HepG2 (cell line): ENCODE measurements around the gene GRB10. TPM values are rescaled to one million over a fixed set of nuclear protein-coding genes. Genes with fewer than 3 reads are reported as not detected.

Experiments
- CBX2 ChIP-seq, 2 experiments: fragments of 200-600 bp in 1 of 2; sonication (generic); formaldehyde crosslinking in 1 of 2; IDR thresholded peaks; 2 replicates each; pipeline versions ENCODE4 v1.7.0 to v1.8.1; 2018 to 2022; ENCODE audit warnings: low read depth in 2 of 2, low read length in 1 of 2, mild to moderate bottlenecking in 1 of 2, missing genetic modification reagents in 1 of 2
- HNRNPLL ChIP-seq: fragments of 200-400 bp; formaldehyde crosslinking; IDR thresholded peaks from 2 replicates; pipeline ENCODE4 v1.6.1; 2017; ENCODE audit warnings: mild to moderate bottlenecking, low read depth, low read length; ENCODE audit not compliant: poor library complexity, severe bottlenecking
- KLF9 ChIP-seq: IDR thresholded peaks from 2 replicates; pipeline ENCODE4 v1.6.1; 2016; ENCODE audit warnings: low read depth
- MEIS1 ChIP-seq: sonication (generic); formaldehyde crosslinking; IDR thresholded peaks from 2 replicates; pipeline ENCODE4 v1.9.0; 2021; ENCODE audit warnings: mild to moderate bottlenecking, missing genetic modification reagents, moderate library complexity, borderline replicate concordance
- SRSF1 ChIP-seq: fragments of 200-400 bp; formaldehyde crosslinking; optimal IDR thresholded peaks from 2 replicates; pipeline ENCODE3; 2017; ENCODE audit warnings: mild to moderate bottlenecking, low read depth, low read length, moderate library complexity
- ZNF337 ChIP-seq: sonication (generic); formaldehyde crosslinking; IDR thresholded peaks from 2 replicates; pipeline ENCODE4 v1.5.1; 2020; ENCODE audit warnings: missing genetic modification reagents, low read depth, mild to moderate bottlenecking, borderline replicate concordance
- ZNF776 ChIP-seq: sonication (generic); formaldehyde crosslinking; IDR thresholded peaks from 2 replicates; pipeline ENCODE4 v1.4.0; 2020; ENCODE audit warnings: mild to moderate bottlenecking, missing genetic modification reagents
- polyA plus RNA-seq, 8 experiments: library from polyadenylated mRNA; depleted of rRNA in 3 of 8; stranded (reverse) in 7 of 8; unstranded in 1 of 8; fragments of >200 nt; fragmentation: Illumina TruSeq in 4 of 8; extraction: Trizol in 4 of 8; gene quantifications; 2 replicates each; pipeline versions ENCODE4 v1.2.1 to v1.2.3, GENCODE V29; 2011 to 2016; ENCODE audit warnings: low read depth in 4 of 8, missing spikeins in 1 of 8, mixed read lengths in 1 of 8; ENCODE audit not compliant: insufficient read depth in 1 of 8
- total RNA-seq, 5 experiments: library from RNA; depleted of rRNA; stranded (reverse); fragments of >200 nt; fragmentation: Illumina TruSeq; extraction: Trizol; gene quantifications; 2 replicates each; pipeline ENCODE4 v1.2.3, GENCODE V29; 2016; ENCODE audit warnings: low read depth in 1 of 5
- TF ChIP-seq, protein P1 (sequence below): sonication (generic); formaldehyde crosslinking; IDR thresholded peaks from 2 replicates; pipeline ENCODE4 v1.8.1; 2023; ENCODE audit warnings: mild to moderate bottlenecking, inconsistent platforms, moderate library complexity, missing genetic modification reagents, borderline replicate concordance
- TF ChIP-seq, protein P2 (sequence below): sonication (generic); formaldehyde crosslinking; IDR thresholded peaks from 2 replicates; pipeline ENCODE4 v1.8.1; 2023; ENCODE audit warnings: mild to moderate bottlenecking, moderate library complexity, missing genetic modification reagents

The GRB10 gene
- total and polyA plus RNA-seq, 2 of the 13 experiments (the other 11 are each of a cell fraction or from before 2014, with no cell fraction given): 4.0 to 6.8 TPM

DNA sequence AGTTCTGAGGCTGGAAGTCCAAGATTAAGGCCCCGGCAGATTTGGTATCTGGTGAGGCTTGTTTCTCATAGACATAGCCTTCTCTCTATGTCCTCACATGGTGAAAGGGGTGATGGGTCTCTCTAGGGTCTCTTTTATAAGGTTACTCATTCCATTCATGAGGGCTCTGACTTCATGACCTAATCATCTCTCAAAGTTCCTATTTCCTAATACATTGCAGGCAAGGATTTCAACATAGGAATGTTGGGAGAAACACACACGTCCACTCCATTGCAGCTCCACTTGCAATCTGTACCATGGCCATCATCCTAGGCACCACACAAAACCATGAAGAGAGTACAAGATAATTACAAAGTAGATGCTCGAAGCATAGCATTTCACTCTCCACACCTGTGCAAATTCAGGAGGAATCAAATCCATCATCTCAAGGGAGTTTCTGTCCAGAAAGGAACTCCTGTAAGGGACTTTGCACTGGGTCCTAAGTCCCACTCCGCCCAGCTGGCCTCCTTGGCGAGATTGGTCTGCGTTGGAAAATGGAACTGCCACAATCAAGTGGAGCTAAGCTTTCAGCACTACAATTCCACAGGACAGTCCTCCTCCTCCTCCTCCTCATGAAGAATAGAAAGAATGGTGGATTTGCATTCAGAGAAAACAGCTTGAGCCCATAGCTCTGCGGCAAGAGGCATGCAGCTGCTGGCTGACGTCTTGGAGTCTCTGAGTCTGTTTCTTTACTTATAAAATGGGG is 226.3 kb downstream of the GRB10 start (continued):
- TF ChIP-seq, protein P1, sequence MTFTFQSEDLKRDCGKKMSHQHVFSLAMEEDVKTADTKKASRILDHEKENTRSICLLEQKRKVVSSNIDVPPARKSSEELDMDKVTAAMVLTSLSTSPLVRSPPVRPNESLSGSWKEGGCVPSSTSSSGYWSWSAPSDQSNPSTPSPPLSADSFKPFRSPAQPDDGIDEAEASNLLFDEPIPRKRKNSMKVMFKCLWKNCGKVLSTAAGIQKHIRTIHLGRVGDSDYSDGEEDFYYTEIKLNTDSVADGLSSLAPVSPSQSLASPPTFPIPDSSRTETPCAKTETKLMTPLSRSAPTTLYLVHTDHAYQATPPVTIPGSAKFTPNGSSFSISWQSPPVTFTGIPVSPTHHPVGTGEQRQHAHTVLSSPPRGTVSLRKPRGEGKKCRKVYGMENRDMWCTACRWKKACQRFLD (CRISPR knock-in tag): no peak
- no peak for TF ChIP-seq ZNF776 (CRISPR knock-in tag)
- TF ChIP-seq, protein P2, sequence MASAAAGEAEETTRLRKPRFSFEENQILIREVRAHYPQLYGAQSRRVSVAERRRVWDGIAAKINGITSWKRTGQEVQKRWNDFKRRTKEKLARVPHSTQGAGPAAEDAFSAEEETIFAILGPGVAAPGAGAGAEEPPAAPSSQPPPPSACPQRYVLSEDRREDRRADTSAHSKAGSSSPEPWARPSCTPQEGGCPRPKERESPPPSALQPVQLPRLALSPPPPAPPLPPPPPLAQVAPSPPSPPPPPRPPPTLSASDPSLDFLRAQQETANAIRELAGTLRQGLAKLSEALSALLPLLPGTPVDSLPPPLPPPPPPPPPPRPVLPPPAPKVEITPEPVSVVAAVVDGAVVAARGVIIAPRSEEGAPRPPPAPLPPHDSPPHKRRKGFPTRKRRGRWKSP: no peak
- TF ChIP-seq SRSF1: no peak
- TF ChIP-seq CBX2 (IDR thresholded peaks at IDR 0.05; ENCODE audit: low read depth, low read length): no peak
- TF ChIP-seq CBX2 (CRISPR knock-in tag; IDR thresholded peaks at IDR 0.05; ENCODE audit: low read depth): no peak
- TF ChIP-seq HNRNPLL: no peak
- no peak for TF ChIP-seq ZNF337 (CRISPR knock-in tag)
- no peak for TF ChIP-seq KLF9 (CRISPR knock-in tag)
- no peak for TF ChIP-seq MEIS1 (CRISPR knock-in tag)
- TF ChIP-seq, all 625 proteins: peak for 13
